Measurements from ENCODE around the gene PLK5.

DNA sequence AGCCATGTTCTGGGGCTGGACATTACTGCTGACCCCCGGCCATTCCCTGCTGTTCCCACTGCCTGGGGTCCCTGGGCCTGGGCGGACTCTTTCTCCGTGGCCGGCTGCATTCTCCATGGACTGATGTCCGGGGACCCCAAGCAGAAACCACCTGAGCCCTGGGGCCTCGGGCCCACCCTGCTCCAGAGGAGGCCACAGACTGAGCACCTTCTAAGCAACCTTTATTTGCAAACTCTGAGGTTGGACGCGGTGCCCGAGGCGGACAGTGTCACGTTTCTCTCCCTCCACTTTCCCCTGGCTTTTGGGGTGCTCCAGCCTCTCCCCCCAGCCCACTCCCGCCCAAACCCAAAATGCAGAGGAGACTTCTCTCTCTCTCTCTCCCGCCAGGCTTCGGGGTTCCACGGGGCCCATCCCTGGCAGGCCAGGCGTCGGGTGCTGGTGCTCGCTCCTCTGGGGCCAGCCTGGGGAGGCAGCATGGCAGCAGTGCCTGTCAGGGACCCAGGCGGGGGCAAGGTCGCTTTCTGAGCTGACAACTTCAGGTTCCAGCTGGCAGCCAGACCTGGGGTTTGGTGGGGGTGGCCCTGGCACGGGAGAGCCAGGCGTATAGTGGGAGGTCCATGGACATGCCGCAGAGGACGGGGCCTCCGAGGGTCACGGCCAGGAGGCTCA, 42.5 kb upstream of the PLK5 start:
- TF ChIP-seq CTCF (IDR thresholded peaks at IDR 0.05) (no peak), TEAD4 (IDR thresholded peaks at IDR 0.05; ENCODE audit: borderline replicate concordance, insufficient read depth) (no peak), JUND (IDR thresholded peaks at IDR 0.05) (no peak), FOXM1 (IDR thresholded peaks at IDR 0.05; ENCODE audit: low read depth) (no peak), RCOR1 (IDR thresholded peaks at IDR 0.05; ENCODE audit: low read length) (no peak), USF2 (IDR thresholded peaks at IDR 0.05; ENCODE audit: borderline replicate concordance, low read depth, low read length) (no peak), RFX5 (IDR thresholded peaks at IDR 0.05; ENCODE audit: low read length) (no peak), SMC3 (IDR thresholded peaks at IDR 0.05; ENCODE audit: low read depth, low read length) (no peak)

All from SK-N-SH (cell line).